Upper lobe of left lung (tissue), 6 donors: ENCODE data around the gene CCDC185. TPM values are rescaled to one million over a fixed set of nuclear protein-coding genes. Genes with fewer than 3 reads are reported as not detected.

Experiments used
- ATAC-seq, 2 donors: fragments of 200-7000 bp; cut with Tn5 transposase; one replicate each; pipeline ENCODE4 v1.9.1; 2022; ENCODE audit warnings: mild to moderate bottlenecking in 2 of 2, moderate library complexity in 2 of 2; ENCODE audit not compliant: low FRiP score in 2 of 2
- DNase-seq, 2 donors: peaks; one replicate each; pipeline ENCODE4 v3.0.0-alpha.2; 2019 to 2020
- H3K27ac ChIP-seq, 4 donors: fragments of 200-600 bp; sonication (generic); one replicate each; pipeline ENCODE4 v1.5.1; 2016 to 2019
- H3K27me3 ChIP-seq, 4 donors: fragments of 200-600 bp; sonication (generic); one replicate each; pipeline ENCODE4 v1.5.1; 2017 to 2019
- H3K36me3 ChIP-seq, 4 donors: fragments of 200-600 bp; sonication (generic); one replicate each; pipeline ENCODE4 v1.5.1; 2016 to 2019
- H3K4me1 ChIP-seq, 4 donors: fragments of 200-600 bp; sonication (generic); one replicate each; pipeline ENCODE4 v1.5.1; 2018 to 2019
- H3K4me3 ChIP-seq, 4 donors: fragments of 200-600 bp; sonication (generic); one replicate each; pipeline ENCODE4 v1.5.1; 2017 to 2019; ENCODE audit warnings: mild to moderate bottlenecking in 2 of 4, moderate library complexity in 1 of 4
- H3K9me3 ChIP-seq, 4 donors: fragments of 200-600 bp; sonication (generic); one replicate each; pipeline ENCODE4 v1.5.1; 2018 to 2019
- CTCF ChIP-seq, 6 experiments: fragments of 450-650 bp in 4 of 6; fragments of 200-600 bp in 2 of 6; sonication (generic) in 2 of 6; IDR thresholded peaks; one replicate each; pipeline ENCODE4 v1.5.1; 2016 to 2019; ENCODE audit warnings: antibody characterized with exemption in 6 of 6
- EP300 ChIP-seq, 4 donors: sonication (generic); formaldehyde crosslinking; IDR thresholded peaks; one replicate each; pipeline ENCODE4 v1.5.1; 2017; ENCODE audit warnings: antibody characterized with exemption in 4 of 4, control low read depth in 2 of 4
- POLR2A ChIP-seq, 4 donors: fragments of 450-650 bp; IDR thresholded peaks; one replicate each; pipeline ENCODE4 v1.5.1; 2016 to 2017; ENCODE audit warnings: antibody characterized with exemption in 4 of 4, mild to moderate bottlenecking in 2 of 4
- POLR2AphosphoS5 ChIP-seq, 2 donors: sonication (generic); formaldehyde crosslinking; IDR thresholded peaks; one replicate each; pipeline ENCODE4 v1.5.1; 2017; ENCODE audit warnings: antibody characterized with exemption in 2 of 2
- WGBS, 2 donors: methylation state at CpG; one replicate each; pipeline ENCODE4 v1.1.5; 2017 to 2018; 5-methylcytosine and 5-hydroxymethylcytosine counted together
- total RNA-seq, 6 donors: library from RNA; depleted of rRNA in 4 of 6; stranded (reverse); fragments of >200 nt in 4 of 6; gene quantifications; one replicate each; pipeline versions ENCODE4 v1.1.0 to v1.2.1, GENCODE V29; 2016 to 2021
- donor health status: DM: no; HTN: no; CAD: no; lungs with moderate emphysema.
- donor health status: DM: no; HTN: yes; CAD: no; lungs with severe emphysema.

CCDC185 gene
- total RNA-seq, 6 donors from 2014 or later: not detected

- peaks cover 0 to 17% (median 6%) of the 10 kb centered on the region in 4 donors for H3K27me3 ChIP-seq
- DNase-seq (peak in 1 of 2 donors; percentile 82), ATAC-seq (peak in 1 of 2 donors; percentile 44)
- WGBS, 2 donors: 2% methylated on average over 49 of the region's 55 CpGs; no CpG with 5 or more reads in 1 of the 2 donors
- no peak overlapping the region for H3K27ac ChIP-seq
- no peak for TF ChIP-seq POLR2A (IDR thresholded peaks at IDR 0.05)
- TF ChIP-seq EP300 (IDR thresholded peaks at IDR 0.05): no peak
- H3K36me3 ChIP-seq: no peaks in the 10 kb centered on the region
- H3K4me3 ChIP-seq: peak overlapping the region in 3 of 4 donors; percentile 55 to 59 (median 59)
- H3K4me1 ChIP-seq: peaks cover 12 to 26% (median 20%) of the 10 kb centered on the region in 4 donors
- H3K9me3 ChIP-seq: no peaks in the 10 kb centered on the region
Measured at GRCh38 chr1:223364685-223365382, 28.4 kb upstream of the CCDC185 start.

GRCh38 chr1:223374064-223374610, 19.1 kb upstream of the CCDC185 start:
- Histone ChIP-seq H3K36me3 (no peaks in the 10 kb centered on the region), H3K9me3 (peaks cover 0 to 7% (median 3%) of the 10 kb centered on the region in 4 donors), H3K27me3 (no peaks in the 10 kb centered on the region), H3K27ac (no peak overlapping the region), H3K4me1 (no peaks in the 10 kb centered on the region), H3K4me3 (no peak overlapping the region)
- DNase-seq (no peak), ATAC-seq (no peak)
- WGBS, 2 donors: 82 to 84% methylated on average over 4 of the region's 4 CpGs
- no peak for TF ChIP-seq POLR2AphosphoS5 (IDR thresholded peaks at IDR 0.05)
- TF ChIP-seq POLR2A (IDR thresholded peaks at IDR 0.05): no peak
- TF ChIP-seq CTCF (IDR thresholded peaks at IDR 0.05): no peak
- TF ChIP-seq EP300 (IDR thresholded peaks at IDR 0.05): no peak

GRCh38 chr1:223378754-223379153, 14.5 kb upstream of the CCDC185 start:
- Histone ChIP-seq H3K27me3 (no peaks in the 10 kb centered on the region), H3K4me3 (no peak overlapping the region), H3K36me3 (no peaks in the 10 kb centered on the region), H3K4me1 (no peaks in the 10 kb centered on the region), H3K9me3 (peaks cover 0 to 7% (median 3%) of the 10 kb centered on the region in 4 donors), H3K27ac (no peak overlapping the region)
- DNase-seq (no peak), ATAC-seq (no peak)
- TF ChIP-seq POLR2A (IDR thresholded peaks at IDR 0.05) (no peak), EP300 (IDR thresholded peaks at IDR 0.05) (no peak), POLR2AphosphoS5 (IDR thresholded peaks at IDR 0.05) (no peak), CTCF (IDR thresholded peaks at IDR 0.05) (no peak)

GRCh38 chr1:223386013-223386412, 7.2 kb upstream of the CCDC185 start:
- ATAC-seq (no peak), DNase-seq (no peak)
- no peak for TF ChIP-seq POLR2A (IDR thresholded peaks at IDR 0.05)
- H3K27ac ChIP-seq: no peak overlapping the region
- H3K9me3 ChIP-seq: no peaks in the 10 kb centered on the region
- no peak overlapping the region for H3K4me3 ChIP-seq
- H3K36me3 ChIP-seq: no peaks in the 10 kb centered on the region
- WGBS, 2 donors: 76% methylated on average over 2 of the region's 2 CpGs
- H3K27me3 ChIP-seq: no peaks in the 10 kb centered on the region
- H3K4me1 ChIP-seq: no peaks in the 10 kb centered on the region

- H3K4me3 ChIP-seq: no peak overlapping the region
- DNase-seq (no peak), ATAC-seq (no peak)
- H3K36me3 ChIP-seq: no peaks in the 10 kb centered on the region
- no peaks in the 10 kb centered on the region for H3K9me3 ChIP-seq
- peaks cover 0 to 5% (median 0%) of the 10 kb centered on the region in 4 donors for H3K27me3 ChIP-seq
- no peak for TF ChIP-seq POLR2A (IDR thresholded peaks at IDR 0.05)
- no peak overlapping the region for H3K27ac ChIP-seq
- peaks cover 0 to 10% (median 5%) of the 10 kb centered on the region in 4 donors for H3K4me1 ChIP-seq
Measured at GRCh38 chr1:223390618-223391017, 2.6 kb upstream of the CCDC185 start.

GRCh38 chr1:223394242-223394641, 1.0 kb downstream of the CCDC185 start:
- Histone ChIP-seq H3K4me1 (peaks cover 0 to 10% (median 5%) of the 10 kb centered on the region in 4 donors), H3K27ac (no peak overlapping the region), H3K27me3 (peaks cover 0 to 5% (median 0%) of the 10 kb centered on the region in 4 donors), H3K36me3 (no peaks in the 10 kb centered on the region), H3K9me3 (no peaks in the 10 kb centered on the region), H3K4me3 (no peak overlapping the region)
- WGBS, 2 donors: 94 to 95% methylated on average over 27 of the region's 27 CpGs
- no peak for TF ChIP-seq POLR2AphosphoS5 (IDR thresholded peaks at IDR 0.05)
- TF ChIP-seq CTCF (IDR thresholded peaks at IDR 0.05): no peak
- DNase-seq (peak in 1 of 2 donors; percentile 80), ATAC-seq (peak in 1 of 2 donors; percentile 55)
